ENCODE measurements around the gene ZNF837. TPM values are rescaled to one million over a fixed set of nuclear protein-coding genes. Genes with fewer than 3 reads are reported as not detected.

ZNF837 gene
- total and polyA plus RNA-seq, 2 of the 13 experiments (the other 11 are each of a cell fraction or from before 2014, with no cell fraction given) = 0.29 to 1.3 TPM

GRCh38 chr19:58362272-58362994, 18.4 kb downstream of the ZNF837 start, which contains the start of gene ZNF497 (continued):
- TF ChIP-seq CBX5 (CRISPR knock-in tag; IDR thresholded peaks at IDR 0.05; ENCODE audit: borderline replicate concordance) (peak; percentile 21; the same call in 1 of the 2 replicates), GFI1 (CRISPR knock-in tag; IDR thresholded peaks at IDR 0.05; ENCODE audit: borderline replicate concordance) (peak; percentile 17; the same call in 1 of the 2 replicates), KDM3A (CRISPR knock-in tag; IDR thresholded peaks at IDR 0.05; ENCODE audit: low read depth) (peak; percentile 84), FLYWCH1 (CRISPR knock-in tag; IDR thresholded peaks at IDR 0.05) (no peak), ZNF430 (CRISPR knock-in tag; IDR thresholded peaks at IDR 0.05) (peak; percentile 83), CSRNP2 (CRISPR knock-in tag; conservative IDR thresholded peaks at IDR 0.05; ENCODE audit: low read depth) (no peak), ZNF383 (CRISPR knock-in tag; IDR thresholded peaks at IDR 0.05; ENCODE audit: borderline replicate concordance) (no peak), CENPX (CRISPR knock-in tag; IDR thresholded peaks at IDR 0.05) (no peak), ZNF354B (CRISPR knock-in tag; IDR thresholded peaks at IDR 0.05) (no peak), THYN1 (CRISPR knock-in tag; IDR thresholded peaks at IDR 0.05; ENCODE audit: borderline replicate concordance, low read depth) (no peak), REST (IDR thresholded peaks at IDR 0.05; ENCODE audit: borderline replicate concordance in 1 of 2, low read depth in 1 of 2, low read length in 2 of 2) (no peak), ZNF264 (CRISPR knock-in tag; IDR thresholded peaks at IDR 0.05) (peak; percentile 74; the same call in 1 of the 2 replicates), FOSL2 (CRISPR knock-in tag; IDR thresholded peaks at IDR 0.05) (no peak; the same call in 1 of the 2 replicates), ZNF879 (CRISPR knock-in tag; IDR thresholded peaks at IDR 0.05) (peak; percentile 62; the same call in 1 of the 2 replicates), ZNF720 (CRISPR knock-in tag; IDR thresholded peaks at IDR 0.05) (no peak), ZNF282 (IDR thresholded peaks at IDR 0.05; ENCODE audit: partially characterized antibody) (no peak), LCORL (IDR thresholded peaks at IDR 0.05) (no peak), LCORL (CRISPR knock-in tag; IDR thresholded peaks at IDR 0.05) (peak; percentile 6; the same call in 1 of the 2 replicates), ZNF672 (CRISPR knock-in tag; IDR thresholded peaks at IDR 0.05) (no peak), NCOA5 (CRISPR knock-in tag; IDR thresholded peaks at IDR 0.05) (no peak), RXRA (CRISPR knock-in tag; IDR thresholded peaks at IDR 0.05) (peak; percentile 71), ZNF501 (CRISPR knock-in tag; IDR thresholded peaks at IDR 0.05) (peak; percentile 67; the same call in 1 of the 2 replicates), RFXAP (CRISPR knock-in tag; IDR thresholded peaks at IDR 0.05; ENCODE audit: borderline replicate concordance) (0 out of 2 replicates have a peak, but pooled peaks have one; percentile 55), THAP8 (CRISPR knock-in tag; IDR thresholded peaks at IDR 0.05; ENCODE audit: borderline replicate concordance) (no peak; the same call in 1 of the 2 replicates)
